Ishikawa (cell line): Measurements from ENCODE around the gene AIM2.

Experiments used
- CEBPB ChIP-seq: IDR thresholded peaks from 2 replicates; pipeline ENCODE4 v1.6.1; 2012
- CREB1 ChIP-seq: IDR thresholded peaks from 2 replicates; pipeline ENCODE4 v1.6.1; 2012; ENCODE audit warnings: low read depth
- EGR1 ChIP-seq: IDR thresholded peaks from 2 replicates; pipeline ENCODE4 v1.6.1; 2012
- EP300 ChIP-seq: IDR thresholded peaks from 2 replicates; pipeline ENCODE4 v1.6.1; 2012; ENCODE audit warnings: borderline replicate concordance
- FOXM1 ChIP-seq: IDR thresholded peaks from 2 replicates; pipeline ENCODE4 v1.6.1; 2012; ENCODE audit warnings: low read depth, borderline replicate concordance
- NFIC ChIP-seq: IDR thresholded peaks from 2 replicates; pipeline ENCODE4 v1.6.1; 2012
- RAD21 ChIP-seq: IDR thresholded peaks from 2 replicates; pipeline ENCODE4 v1.6.1; 2012; ENCODE audit warnings: low read depth
- REST ChIP-seq: IDR thresholded peaks from 2 replicates; pipeline ENCODE4 v1.6.1; 2012; ENCODE audit warnings: low read depth, mild to moderate bottlenecking
- TAF1 ChIP-seq: IDR thresholded peaks from 2 replicates; pipeline ENCODE4 v1.6.1; 2012; ENCODE audit warnings: low read depth, mild to moderate bottlenecking
- TCF12 ChIP-seq: IDR thresholded peaks from 2 replicates; pipeline ENCODE4 v1.6.1; 2012; ENCODE audit warnings: low read depth
- TEAD4 ChIP-seq: IDR thresholded peaks from 2 replicates; pipeline ENCODE4 v1.6.1; 2012
- YY1 ChIP-seq: IDR thresholded peaks from 2 replicates; pipeline ENCODE4 v1.6.1; 2012; ENCODE audit warnings: low read depth
- ZBTB7A ChIP-seq: IDR thresholded peaks from 2 replicates; pipeline ENCODE4 v1.6.1; 2012; ENCODE audit warnings: low read depth
- TF ChIP-seq, protein P1 (sequence below): IDR thresholded peaks from 2 replicates; pipeline ENCODE4 v1.6.1; 2012
- TF ChIP-seq, protein P2 (sequence below): IDR thresholded peaks from 2 replicates; pipeline ENCODE4 v1.6.1; 2012

The AIM2 gene

GRCh38 chr1:159091607-159092031, 15.1 kb upstream of the AIM2 start:
- TF ChIP-seq CREB1 (no peak), TAF1 (no peak), FOXM1 (no peak), TEAD4 (no peak), RAD21 (no peak), EP300 (no peak), NFIC (no peak), TCF12 (no peak), ZBTB7A (no peak), CEBPB (no peak), REST (no peak), EGR1 (no peak), YY1 (no peak)
- TF ChIP-seq, protein P1, sequence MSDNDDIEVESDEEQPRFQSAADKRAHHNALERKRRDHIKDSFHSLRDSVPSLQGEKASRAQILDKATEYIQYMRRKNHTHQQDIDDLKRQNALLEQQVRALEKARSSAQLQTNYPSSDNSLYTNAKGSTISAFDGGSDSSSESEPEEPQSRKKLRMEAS: no peak
- TF ChIP-seq, protein P2, sequence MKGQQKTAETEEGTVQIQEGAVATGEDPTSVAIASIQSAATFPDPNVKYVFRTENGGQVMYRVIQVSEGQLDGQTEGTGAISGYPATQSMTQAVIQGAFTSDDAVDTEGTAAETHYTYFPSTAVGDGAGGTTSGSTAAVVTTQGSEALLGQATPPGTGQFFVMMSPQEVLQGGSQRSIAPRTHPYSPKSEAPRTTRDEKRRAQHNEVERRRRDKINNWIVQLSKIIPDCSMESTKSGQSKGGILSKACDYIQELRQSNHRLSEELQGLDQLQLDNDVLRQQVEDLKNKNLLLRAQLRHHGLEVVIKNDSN: no peak

DNA sequence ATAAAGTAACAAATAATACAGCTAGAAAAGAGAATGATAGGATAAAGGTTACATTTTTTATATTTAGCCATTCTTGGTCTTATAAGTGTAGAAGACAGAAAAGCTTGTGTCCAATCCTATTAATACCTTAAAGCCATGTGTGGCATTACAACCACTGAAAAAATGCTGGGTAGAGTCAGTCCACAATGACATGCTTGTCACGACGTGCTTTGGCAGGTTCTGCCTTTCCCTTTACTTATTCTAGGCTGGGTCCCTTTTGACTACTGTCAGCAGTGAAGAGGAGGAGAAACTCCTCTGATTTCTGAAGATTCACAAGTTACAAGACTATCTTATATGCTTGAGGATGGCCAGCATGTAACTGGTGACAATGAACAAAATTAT, 14.6 kb upstream of the AIM2 start:
- TF ChIP-seq, protein P2: no peak
- TF ChIP-seq TEAD4: no peak
- TF ChIP-seq, protein P1: no peak
- TF ChIP-seq REST: no peak
- TF ChIP-seq CREB1: no peak
- no peak for TF ChIP-seq EGR1
- TF ChIP-seq RAD21: no peak
- TF ChIP-seq EP300: no peak
- TF ChIP-seq ZBTB7A: no peak
- TF ChIP-seq TAF1: no peak
- TF ChIP-seq NFIC: no peak
- no peak for TF ChIP-seq CEBPB
- no peak for TF ChIP-seq YY1

DNA sequence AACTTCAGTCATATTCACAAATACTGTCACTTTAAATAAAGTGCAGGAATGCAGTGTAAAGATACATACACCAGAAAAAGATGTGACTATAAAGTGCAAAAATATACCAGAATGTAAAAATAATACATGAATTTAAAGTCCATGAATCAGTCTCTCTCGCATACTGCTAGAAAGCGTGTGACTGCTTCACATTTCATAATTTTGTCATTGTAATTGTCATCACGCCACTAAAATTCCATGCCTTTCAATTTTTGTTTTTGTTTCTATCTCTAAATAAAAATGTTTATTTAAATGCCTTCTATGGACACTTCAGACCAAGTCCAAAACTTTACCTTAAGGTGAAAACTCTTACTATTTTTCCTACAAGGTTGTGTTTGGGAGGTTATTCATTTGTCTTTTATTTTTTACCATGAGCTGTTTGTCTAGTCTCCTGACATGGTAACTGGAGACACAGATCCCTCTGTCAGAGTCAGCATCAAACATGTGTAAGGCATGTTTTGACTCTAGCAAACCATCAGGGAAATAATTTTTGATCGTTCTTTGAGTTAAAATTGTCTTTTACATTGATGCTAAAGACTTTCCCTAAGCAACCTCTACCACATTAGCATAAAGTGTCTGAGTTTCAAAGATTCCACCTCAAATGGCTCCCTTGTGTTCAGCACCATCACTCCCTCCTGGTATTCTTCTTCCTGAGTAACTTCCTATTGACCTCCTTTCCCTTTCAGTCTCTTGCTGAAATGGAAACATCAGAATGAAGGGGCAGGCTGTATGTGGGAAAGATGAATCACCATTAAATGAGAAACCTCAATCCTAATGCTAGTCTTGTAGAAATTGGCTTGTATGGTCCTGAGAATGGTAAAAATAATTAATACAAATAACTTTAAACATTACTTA, 14.0 kb upstream of the AIM2 start:
- no peak for TF ChIP-seq NFIC
- TF ChIP-seq TAF1: no peak
- no peak for TF ChIP-seq CREB1
- TF ChIP-seq ZBTB7A: no peak
- TF ChIP-seq FOXM1: no peak
- no peak for TF ChIP-seq EP300
- TF ChIP-seq, protein P1: no peak
- TF ChIP-seq REST: no peak
- no peak for TF ChIP-seq YY1
- TF ChIP-seq TEAD4: no peak
- no peak for TF ChIP-seq RAD21
